Measurements from ENCODE around the gene MTMR6.

- no peak for TF ChIP-seq CTCF (IDR thresholded peaks at IDR 0.05)
- no peak for TF ChIP-seq POLR2A (IDR thresholded peaks at IDR 0.05)
These were observed 25.0 kb downstream of the MTMR6 start for GRCh38 chr13:25262261-25262660.
